ENCODE data around the gene IQSEC1.

Gene IQSEC1

GRCh38 chr3:12974334-12974733 is 98.9 kb downstream of the IQSEC1 start:
- no peaks in the 10 kb centered on the region for H3K9me3 ChIP-seq (ENCODE audit: control insufficient read depth, low read length)
- H3K36me3 ChIP-seq (ENCODE audit: control insufficient read depth, insufficient read depth, low read length), result no peaks in the 10 kb centered on the region
- H3K4me3 ChIP-seq (ENCODE audit: low read depth, low read length), result no peak overlapping the region
- H3K4me1 ChIP-seq, result peaks cover 4% of the 10 kb centered on the region
- H3K27me3 ChIP-seq (ENCODE audit: control insufficient read depth, insufficient read depth, low read length), result no peaks in the 10 kb centered on the region
- H3K9ac ChIP-seq, result no peak overlapping the region
- H3K27ac ChIP-seq, result no peak overlapping the region
- TF ChIP-seq CTCF (IDR thresholded peaks at IDR 0.05), result no peak
- H3K79me2 ChIP-seq, result peaks cover 30% of the 10 kb centered on the region
- no peak overlapping the region for H3K4me2 ChIP-seq (ENCODE audit: low read length)
- H2AFZ ChIP-seq, result no peak overlapping the region

GRCh38 chr3:12973827-12974226 is 99.4 kb downstream of the IQSEC1 start:
- Histone ChIP-seq H3K4me3 (ENCODE audit: low read depth, low read length) (no peak overlapping the region), H3K9me3 (ENCODE audit: control insufficient read depth, low read length) (no peaks in the 10 kb centered on the region), H3K36me3 (ENCODE audit: control insufficient read depth, insufficient read depth, low read length) (no peaks in the 10 kb centered on the region), H3K79me2 (peaks cover 30% of the 10 kb centered on the region), H3K9ac (no peak overlapping the region), H3K4me1 (no peaks in the 10 kb centered on the region), H3K27ac (no peak overlapping the region), H3K4me2 (ENCODE audit: low read length) (no peak overlapping the region), H2AFZ (no peak overlapping the region), H3K27me3 (ENCODE audit: control insufficient read depth, insufficient read depth, low read length) (no peaks in the 10 kb centered on the region)
- TF ChIP-seq CTCF (IDR thresholded peaks at IDR 0.05), result no peak

- Histone ChIP-seq H3K27ac (no peak overlapping the region), H2AFZ (no peak overlapping the region), H3K36me3 (ENCODE audit: control insufficient read depth, insufficient read depth, low read length) (no peaks in the 10 kb centered on the region), H3K4me2 (ENCODE audit: low read length) (no peak overlapping the region), H3K79me2 (peaks cover 31% of the 10 kb centered on the region), H3K9me3 (ENCODE audit: control insufficient read depth, low read length) (no peaks in the 10 kb centered on the region), H3K4me1 (no peaks in the 10 kb centered on the region), H3K27me3 (ENCODE audit: control insufficient read depth, insufficient read depth, low read length) (no peaks in the 10 kb centered on the region), H3K9ac (no peak overlapping the region), H3K4me3 (ENCODE audit: low read depth, low read length) (no peak overlapping the region)
- TF ChIP-seq CTCF (IDR thresholded peaks at IDR 0.05), result no peak
These were observed 100.2 kb downstream of the IQSEC1 start for GRCh38 chr3:12972781-12973702.

GRCh38 chr3:12972043-12972442 is 101.2 kb downstream of the IQSEC1 start:
- Histone ChIP-seq H3K27ac (no peak overlapping the region), H3K9me3 (ENCODE audit: control insufficient read depth, low read length) (no peaks in the 10 kb centered on the region), H3K4me1 (no peaks in the 10 kb centered on the region), H3K4me3 (ENCODE audit: low read depth, low read length) (no peak overlapping the region), H2AFZ (no peak overlapping the region), H3K4me2 (ENCODE audit: low read length) (no peak overlapping the region), H3K9ac (no peak overlapping the region), H3K36me3 (ENCODE audit: control insufficient read depth, insufficient read depth, low read length) (no peaks in the 10 kb centered on the region), H3K27me3 (ENCODE audit: control insufficient read depth, insufficient read depth, low read length) (no peaks in the 10 kb centered on the region), H3K79me2 (peaks cover 31% of the 10 kb centered on the region)
- no peak for TF ChIP-seq CTCF (IDR thresholded peaks at IDR 0.05)

GRCh38 chr3:12970684-12971083 is 102.5 kb downstream of the IQSEC1 start:
- Histone ChIP-seq H2AFZ (no peak overlapping the region), H3K4me1 (peaks cover 4% of the 10 kb centered on the region), H3K79me2 (peaks cover 32% of the 10 kb centered on the region), H3K27me3 (ENCODE audit: control insufficient read depth, insufficient read depth, low read length) (no peaks in the 10 kb centered on the region), H3K9ac (no peak overlapping the region), H3K36me3 (ENCODE audit: control insufficient read depth, insufficient read depth, low read length) (no peaks in the 10 kb centered on the region), H3K9me3 (ENCODE audit: control insufficient read depth, low read length) (no peaks in the 10 kb centered on the region), H3K4me3 (ENCODE audit: low read depth, low read length) (no peak overlapping the region), H3K4me2 (ENCODE audit: low read length) (no peak overlapping the region), H3K27ac (no peak overlapping the region)
- TF ChIP-seq CTCF (IDR thresholded peaks at IDR 0.05), result no peak

All from parathyroid adenoma (tissue), 2 donors.